ENCODE measurements around the gene RCHY1.
A peak's percentile ranks its signal among the peaks of the same experiment; 100 is the strongest.
"Not testable (repeated sequence)": the region's sequence is repeated elsewhere in the genome, so short reads cannot be mapped to it uniquely, and the experiment has no call there.

The RCHY1 gene

GRCh38 chr4:75514949-75515612 lies 878 bp upstream of the RCHY1 start:
- no peak for DNase-seq

GRCh38 chr4:75513526-75514130 lies 575 bp downstream of the RCHY1 start:
- no peak for DNase-seq

GRCh38 chr4:75512386-75513211 lies 1.6 kb downstream of the RCHY1 start:
- DNase-seq, result peak; percentile 58

GRCh38 chr4:75511841-75512240 lies 2.4 kb downstream of the RCHY1 start:
- no peak for DNase-seq

- not testable (repeated sequence) for DNase-seq
These were observed 4.6 kb downstream of the RCHY1 start for GRCh38 chr4:75509592-75509991.

GRCh38 chr4:75505630-75506029 lies 8.6 kb downstream of the RCHY1 start:
- no peak for DNase-seq

- DNase-seq, result no peak
These were observed 11.5 kb downstream of the RCHY1 start for GRCh38 chr4:75502671-75503070.

- DNase-seq, result no peak
These were observed 14.3 kb downstream of the RCHY1 start for GRCh38 chr4:75499900-75500299.

- no peak for DNase-seq
These were observed 16.2 kb downstream of the RCHY1 start for GRCh38 chr4:75498041-75498440.

GRCh38 chr4:75497133-75497532 lies 17.1 kb downstream of the RCHY1 start:
- DNase-seq, result no peak

- no peak for DNase-seq
These were observed 17.8 kb downstream of the RCHY1 start for GRCh38 chr4:75496406-75496805.

GRCh38 chr4:75495476-75495875 lies 18.7 kb downstream of the RCHY1 start:
- no peak for DNase-seq

GRCh38 chr4:75494563-75494962 lies 19.6 kb downstream of the RCHY1 start:
- peak; percentile 11 for DNase-seq

- no peak for DNase-seq
These were observed 24.0 kb downstream of the RCHY1 start for GRCh38 chr4:75490155-75490554.

GRCh38 chr4:75484190-75484589 lies 30.0 kb downstream of the RCHY1 start:
- no peak for DNase-seq

- DNase-seq, result no peak
These were observed 37.0 kb downstream of the RCHY1 start for GRCh38 chr4:75477201-75477600.

GRCh38 chr4:75470738-75471137 lies 43.5 kb downstream of the RCHY1 start:
- DNase-seq, result no peak

- DNase-seq, result no peak
These were observed 44.3 kb downstream of the RCHY1 start for GRCh38 chr4:75469896-75470295.

GRCh38 chr4:75457365-75457764 lies 56.8 kb downstream of the RCHY1 start:
- no peak for DNase-seq

GRCh38 chr4:75434105-75434504 lies 80.1 kb downstream of the RCHY1 start:
- no peak for DNase-seq

GRCh38 chr4:75432683-75433082 lies 81.5 kb downstream of the RCHY1 start:
- no peak for DNase-seq

GRCh38 chr4:75429208-75429607 lies 85.0 kb downstream of the RCHY1 start:
- DNase-seq, result no peak

Data from NCI-H226 (cell line).